GM23338 (cell line): Measurements from ENCODE around the gene SH3D21.

Source experiments
- CREB1 ChIP-seq: fragments of 250-450 bp; sonication (Bioruptor Pico); IDR thresholded peaks from 2 replicates; pipeline ENCODE4 v1.5.0; 2020; ENCODE audit warnings: low read depth, mild to moderate bottlenecking, moderate library complexity
- EZH2 ChIP-seq: fragments of 200-600 bp; sonication (generic); IDR thresholded peaks from one replicate; pipeline ENCODE4 v1.8.0; 2017; ENCODE audit warnings: antibody characterized with exemption, mild to moderate bottlenecking, low read depth; ENCODE audit not compliant: unreplicated experiment
- EZH2phosphoT487 ChIP-seq: fragments of 200-600 bp; sonication (generic); IDR thresholded peaks from one replicate; pipeline ENCODE4 v1.8.1; 2018; ENCODE audit warnings: antibody characterized with exemption; ENCODE audit not compliant: unreplicated experiment
- JUNB ChIP-seq: IDR thresholded peaks from one replicate; pipeline ENCODE4 v1.6.1; 2016; ENCODE audit warnings: antibody characterized with exemption; ENCODE audit not compliant: unreplicated experiment
- NANOG ChIP-seq: IDR thresholded peaks from 2 replicates; pipeline ENCODE4 v1.6.1; 2016; ENCODE audit warnings: antibody characterized with exemption, borderline replicate concordance
- POLR2AphosphoS5 ChIP-seq: IDR thresholded peaks from 2 replicates; pipeline ENCODE4 v1.6.1; 2016; ENCODE audit warnings: antibody characterized with exemption, low read depth
- ZNF114 ChIP-seq: fragments of 250-450 bp; sonication (Bioruptor Pico); IDR thresholded peaks from 2 replicates; pipeline ENCODE4 v1.5.0; 2020; ENCODE audit warnings: mild to moderate bottlenecking, moderate library complexity
- TF ChIP-seq, protein P1 (sequence below), 2 experiments: fragments of 200-600 bp in 1 of 2; sonication (generic) in 1 of 2; conservative IDR thresholded peaks; 2 replicates each; pipeline versions ENCODE4 v1.5.1 to v1.6.1; 2016 to 2017; ENCODE audit warnings: antibody characterized with exemption in 2 of 2, low read depth in 2 of 2, mild to moderate bottlenecking in 2 of 2, moderate library complexity in 1 of 2
- TF ChIP-seq, protein P2 (sequence below): IDR thresholded peaks from 2 replicates; pipeline ENCODE4 v1.6.1; 2016; ENCODE audit warnings: antibody characterized with exemption
- TF ChIP-seq, protein P3 (sequence below): IDR thresholded peaks from one replicate; pipeline ENCODE4 v1.6.1; 2018; ENCODE audit warnings: antibody characterized with exemption; ENCODE audit not compliant: unreplicated experiment

DNA sequence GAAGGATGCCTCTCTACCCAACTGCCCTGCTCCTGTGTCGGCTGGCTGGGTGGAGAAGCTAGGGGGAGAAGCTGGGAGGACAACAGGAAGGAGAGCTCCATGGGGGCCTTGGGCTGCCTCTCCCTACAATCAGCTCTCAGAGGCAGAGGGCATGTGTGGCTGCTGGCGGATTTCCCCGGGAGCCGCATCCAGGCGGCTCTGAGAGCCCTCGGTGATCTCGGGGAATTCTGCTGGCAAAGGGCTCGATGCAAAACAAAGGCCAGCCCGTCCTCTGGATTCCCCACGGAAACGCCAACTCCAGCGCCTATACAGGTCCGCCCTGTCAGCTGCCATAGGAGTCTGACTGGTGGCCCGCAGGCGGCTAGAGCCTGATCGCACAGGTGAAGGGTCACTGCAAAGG is 43.7 kb downstream of the SH3D21 start:
- TF ChIP-seq EZH2 (no peak), POLR2AphosphoS5 (no peak), CREB1 (no peak), EZH2phosphoT487 (no peak), JUNB (no peak), NANOG (no peak), ZNF114 (CRISPR knock-in tag) (no peak)
- TF ChIP-seq, protein P1, sequence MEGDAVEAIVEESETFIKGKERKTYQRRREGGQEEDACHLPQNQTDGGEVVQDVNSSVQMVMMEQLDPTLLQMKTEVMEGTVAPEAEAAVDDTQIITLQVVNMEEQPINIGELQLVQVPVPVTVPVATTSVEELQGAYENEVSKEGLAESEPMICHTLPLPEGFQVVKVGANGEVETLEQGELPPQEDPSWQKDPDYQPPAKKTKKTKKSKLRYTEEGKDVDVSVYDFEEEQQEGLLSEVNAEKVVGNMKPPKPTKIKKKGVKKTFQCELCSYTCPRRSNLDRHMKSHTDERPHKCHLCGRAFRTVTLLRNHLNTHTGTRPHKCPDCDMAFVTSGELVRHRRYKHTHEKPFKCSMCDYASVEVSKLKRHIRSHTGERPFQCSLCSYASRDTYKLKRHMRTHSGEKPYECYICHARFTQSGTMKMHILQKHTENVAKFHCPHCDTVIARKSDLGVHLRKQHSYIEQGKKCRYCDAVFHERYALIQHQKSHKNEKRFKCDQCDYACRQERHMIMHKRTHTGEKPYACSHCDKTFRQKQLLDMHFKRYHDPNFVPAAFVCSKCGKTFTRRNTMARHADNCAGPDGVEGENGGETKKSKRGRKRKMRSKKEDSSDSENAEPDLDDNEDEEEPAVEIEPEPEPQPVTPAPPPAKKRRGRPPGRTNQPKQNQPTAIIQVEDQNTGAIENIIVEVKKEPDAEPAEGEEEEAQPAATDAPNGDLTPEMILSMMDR (conservative IDR thresholded peaks at IDR 0.05; ENCODE audit: low read depth in 2 of 2): no peak
- TF ChIP-seq, protein P2, sequence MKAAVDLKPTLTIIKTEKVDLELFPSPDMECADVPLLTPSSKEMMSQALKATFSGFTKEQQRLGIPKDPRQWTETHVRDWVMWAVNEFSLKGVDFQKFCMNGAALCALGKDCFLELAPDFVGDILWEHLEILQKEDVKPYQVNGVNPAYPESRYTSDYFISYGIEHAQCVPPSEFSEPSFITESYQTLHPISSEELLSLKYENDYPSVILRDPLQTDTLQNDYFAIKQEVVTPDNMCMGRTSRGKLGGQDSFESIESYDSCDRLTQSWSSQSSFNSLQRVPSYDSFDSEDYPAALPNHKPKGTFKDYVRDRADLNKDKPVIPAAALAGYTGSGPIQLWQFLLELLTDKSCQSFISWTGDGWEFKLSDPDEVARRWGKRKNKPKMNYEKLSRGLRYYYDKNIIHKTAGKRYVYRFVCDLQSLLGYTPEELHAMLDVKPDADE: no peak
- TF ChIP-seq, protein P3, sequence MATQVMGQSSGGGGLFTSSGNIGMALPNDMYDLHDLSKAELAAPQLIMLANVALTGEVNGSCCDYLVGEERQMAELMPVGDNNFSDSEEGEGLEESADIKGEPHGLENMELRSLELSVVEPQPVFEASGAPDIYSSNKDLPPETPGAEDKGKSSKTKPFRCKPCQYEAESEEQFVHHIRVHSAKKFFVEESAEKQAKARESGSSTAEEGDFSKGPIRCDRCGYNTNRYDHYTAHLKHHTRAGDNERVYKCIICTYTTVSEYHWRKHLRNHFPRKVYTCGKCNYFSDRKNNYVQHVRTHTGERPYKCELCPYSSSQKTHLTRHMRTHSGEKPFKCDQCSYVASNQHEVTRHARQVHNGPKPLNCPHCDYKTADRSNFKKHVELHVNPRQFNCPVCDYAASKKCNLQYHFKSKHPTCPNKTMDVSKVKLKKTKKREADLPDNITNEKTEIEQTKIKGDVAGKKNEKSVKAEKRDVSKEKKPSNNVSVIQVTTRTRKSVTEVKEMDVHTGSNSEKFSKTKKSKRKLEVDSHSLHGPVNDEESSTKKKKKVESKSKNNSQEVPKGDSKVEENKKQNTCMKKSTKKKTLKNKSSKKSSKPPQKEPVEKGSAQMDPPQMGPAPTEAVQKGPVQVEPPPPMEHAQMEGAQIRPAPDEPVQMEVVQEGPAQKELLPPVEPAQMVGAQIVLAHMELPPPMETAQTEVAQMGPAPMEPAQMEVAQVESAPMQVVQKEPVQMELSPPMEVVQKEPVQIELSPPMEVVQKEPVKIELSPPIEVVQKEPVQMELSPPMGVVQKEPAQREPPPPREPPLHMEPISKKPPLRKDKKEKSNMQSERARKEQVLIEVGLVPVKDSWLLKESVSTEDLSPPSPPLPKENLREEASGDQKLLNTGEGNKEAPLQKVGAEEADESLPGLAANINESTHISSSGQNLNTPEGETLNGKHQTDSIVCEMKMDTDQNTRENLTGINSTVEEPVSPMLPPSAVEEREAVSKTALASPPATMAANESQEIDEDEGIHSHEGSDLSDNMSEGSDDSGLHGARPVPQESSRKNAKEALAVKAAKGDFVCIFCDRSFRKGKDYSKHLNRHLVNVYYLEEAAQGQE: no peak
